22Rv1 (cell line): ENCODE measurements around the gene CUL4A.

Source experiments
- H3K27ac ChIP-seq: fragments of 450-650 bp; 2 replicates; pipeline ENCODE4 v1.5.1; 2017
- CTCF ChIP-seq: fragments of 450-650 bp; IDR thresholded peaks from 2 replicates; pipeline ENCODE4 v1.5.1; 2017; ENCODE audit warnings: mild to moderate bottlenecking
- ZFX ChIP-seq: fragments of 450-650 bp; IDR thresholded peaks from 2 replicates; pipeline ENCODE4 v1.6.1; 2017; ENCODE audit warnings: antibody characterized with exemption, borderline replicate concordance

CUL4A gene

GRCh38 chr13:113296823-113297369 lies 87.5 kb downstream of the CUL4A start, which contains the start of gene LAMP1:
LAMP1 (plus strand) TSS chr13:113297239; CDS start chr13:113297435, 196 bp downstream.
- peak within 1 kb of the TSS; percentile 73 for H3K27ac ChIP-seq
- no peak for TF ChIP-seq CTCF
- no peak for TF ChIP-seq ZFX

- peak overlapping the region; percentile 73 for H3K27ac ChIP-seq
These were observed 88.1 kb downstream of the CUL4A start for GRCh38 chr13:113297370-113298042.

GRCh38 chr13:113298043-113298945 lies 88.9 kb downstream of the CUL4A start:
- no peak for TF ChIP-seq ZFX
- TF ChIP-seq CTCF, result no peak
- H3K27ac ChIP-seq, result no peak overlapping the region

More at GRCh38 chr13:113297370-113298042, 88.1 kb downstream of the CUL4A start:
- TF ChIP-seq CTCF (no peak), ZFX (no peak)

- no peak overlapping the region for H3K27ac ChIP-seq
These were observed 90.5 kb downstream of the CUL4A start for GRCh38 chr13:113299951-113300350.

GRCh38 chr13:113302986-113303385 lies 93.6 kb downstream of the CUL4A start:
- no peak overlapping the region for H3K27ac ChIP-seq
- TF ChIP-seq ZFX (no peak), CTCF (no peak)

More at GRCh38 chr13:113299951-113300350, 90.5 kb downstream of the CUL4A start:
- TF ChIP-seq ZFX, result no peak
- TF ChIP-seq CTCF, result no peak

- TF ChIP-seq ZFX (no peak), CTCF (no peak)
- H3K27ac ChIP-seq, result no peak overlapping the region
These were observed 94.7 kb downstream of the CUL4A start for GRCh38 chr13:113304121-113304520.

- TF ChIP-seq CTCF (no peak), ZFX (no peak)
- H3K27ac ChIP-seq, result no peak overlapping the region
These were observed 95.8 kb downstream of the CUL4A start for GRCh38 chr13:113305208-113305607.
